Fibroblast of the conjunctiva (primary cell): ENCODE measurements around the gene GPR42.
A peak's percentile ranks its signal among the peaks of the same experiment; 100 is the strongest.
"Not testable (repeated sequence)": the region's sequence is repeated elsewhere in the genome, so short reads cannot be mapped to it uniquely, and the experiment has no call there.

Experiments used
- DNase-seq: peaks from one replicate; pipeline ENCODE4 v3.0.0-alpha.2; 2010; ENCODE audit warnings: low read depth

The GPR42 gene

DNA sequence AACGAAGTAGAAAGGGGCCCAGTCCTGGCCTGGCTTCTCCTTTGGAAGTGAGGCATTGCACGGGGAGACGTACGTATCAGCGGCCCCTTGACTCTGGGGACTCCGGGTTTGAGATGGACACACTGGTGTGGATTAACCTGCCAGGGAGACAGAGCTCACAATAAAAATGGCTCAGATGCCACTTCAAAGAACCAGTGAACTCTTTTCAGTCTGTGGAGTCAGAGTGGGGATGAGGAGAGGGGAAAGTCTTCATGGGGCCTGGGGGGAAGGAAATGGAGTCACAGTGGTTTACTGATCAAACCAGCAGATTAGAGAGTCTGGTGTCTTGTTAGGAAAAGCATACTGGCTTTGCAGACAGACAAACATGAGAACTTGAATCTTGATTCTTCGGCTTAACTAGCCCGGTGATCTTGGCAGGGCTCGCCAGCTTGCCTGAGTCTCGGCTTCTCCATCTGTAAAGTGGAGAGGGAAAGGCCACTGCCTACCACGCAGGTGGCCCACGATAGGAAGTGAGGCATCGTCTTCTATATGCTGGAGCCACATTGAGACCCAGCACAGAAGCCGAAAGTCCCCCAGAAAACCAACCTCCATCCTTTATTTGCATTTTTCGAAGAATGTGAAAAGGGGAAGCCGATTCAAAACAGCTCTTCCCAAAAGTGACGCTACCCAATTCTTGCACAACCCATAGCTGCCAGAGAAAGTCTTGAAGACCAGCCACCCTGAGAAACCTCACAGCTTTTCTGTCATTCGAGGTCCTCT lies 23.5 kb upstream of the GPR42 start, which contains the start of gene FFAR1:
TSS of gene FFAR1 (plus strand) at position 732 of the 759 bp plus-strand sequence. CDS start 3,650 bp downstream, outside the sequence.
- no peak for DNase-seq

DNA sequence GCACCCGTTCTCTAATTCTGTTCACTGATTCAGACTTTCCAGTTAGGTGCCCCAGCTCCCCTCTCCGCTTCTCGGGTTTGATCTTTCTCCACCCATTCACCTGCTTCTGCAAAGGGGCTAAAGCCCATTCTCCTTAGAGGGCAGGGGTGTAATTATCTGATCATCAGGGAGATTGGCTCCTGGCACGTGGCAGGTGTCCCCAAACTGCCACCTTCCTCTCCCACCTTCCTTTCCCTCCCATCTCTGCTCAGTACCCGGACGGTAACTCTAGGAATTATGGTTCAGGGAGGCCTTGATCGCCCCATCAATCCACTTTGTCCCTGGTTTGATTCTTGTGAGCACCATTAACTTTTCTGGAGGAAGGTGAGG lies 23.0 kb upstream of the GPR42 start:
- no peak for DNase-seq

DNA sequence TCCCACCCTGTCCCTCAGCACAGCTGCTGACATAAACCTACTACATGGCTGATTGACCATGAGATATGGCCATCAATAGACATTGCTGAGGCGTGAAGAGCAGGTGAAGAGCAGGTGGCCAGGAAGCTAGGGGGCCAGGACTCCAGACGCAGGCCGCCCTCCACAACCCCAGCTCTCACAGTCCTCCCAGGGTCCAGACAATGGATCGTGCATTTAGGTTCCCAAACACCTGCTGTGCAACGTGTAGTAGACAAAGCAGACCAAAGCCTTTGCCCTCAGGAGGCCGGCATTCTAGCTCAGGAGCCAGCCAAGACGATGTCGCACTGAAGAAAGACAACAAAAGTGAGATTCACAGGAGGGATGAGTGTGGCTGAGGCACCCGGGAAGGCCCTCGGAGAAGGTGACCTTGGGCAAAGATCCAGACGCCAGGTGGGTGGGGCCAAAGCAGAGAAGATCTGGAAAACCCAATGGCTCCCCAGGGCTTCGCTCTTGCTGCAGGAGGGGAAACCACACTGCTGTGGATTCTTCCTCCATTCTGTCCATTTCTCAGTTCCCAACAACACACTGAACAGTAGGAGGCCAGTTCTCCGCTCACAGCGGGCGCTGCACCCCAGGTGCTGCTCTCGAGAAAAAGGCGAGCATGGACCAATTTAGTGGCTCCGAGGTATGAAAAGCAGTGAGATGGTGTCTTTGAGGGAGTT lies 21.8 kb upstream of the GPR42 start:
- DNase-seq = no peak

DNA sequence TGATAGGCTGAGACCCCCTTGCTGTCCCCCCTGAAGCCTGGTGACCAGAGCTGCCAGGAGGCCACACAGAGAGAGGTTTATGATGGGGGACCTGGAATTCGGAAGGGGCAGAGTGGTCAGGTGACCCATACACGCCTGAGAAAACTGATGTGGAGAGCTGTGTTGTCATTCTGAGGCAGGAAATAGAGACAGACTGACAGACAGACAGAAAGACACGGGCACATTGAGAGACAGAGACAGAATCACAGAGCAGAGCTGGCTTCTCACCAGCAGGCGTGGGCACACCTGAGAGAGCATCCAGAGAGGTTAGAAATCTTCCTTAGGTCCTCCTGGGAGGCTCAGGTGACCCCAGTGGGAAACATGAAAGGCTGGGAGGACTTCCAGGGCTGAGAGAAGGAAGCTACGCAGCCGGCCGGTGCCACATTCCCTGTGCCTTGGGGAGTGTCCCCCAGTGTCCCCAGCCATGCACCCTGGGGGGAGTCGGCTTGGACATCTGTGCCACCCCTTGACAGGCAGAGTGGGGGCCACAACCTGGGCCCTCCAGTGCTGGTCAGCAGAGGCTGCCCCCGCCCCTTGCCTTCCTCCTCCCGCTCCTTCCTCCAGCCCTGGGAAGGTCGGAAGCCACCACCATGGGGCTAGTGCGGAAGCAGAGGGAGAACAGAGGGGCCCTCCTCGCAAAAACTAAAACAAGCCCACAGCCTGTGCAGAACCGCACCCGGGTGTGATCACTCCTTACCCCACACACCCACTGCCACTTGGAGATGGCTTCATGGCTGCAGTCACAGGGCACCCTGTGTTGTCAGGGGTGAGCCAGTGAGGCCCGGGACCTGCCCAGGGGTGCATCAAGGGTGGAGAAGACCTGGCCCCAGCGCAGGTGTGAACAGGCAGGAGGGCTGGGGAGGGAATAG lies 21.0 kb upstream of the GPR42 start:
- DNase-seq = no peak

DNA sequence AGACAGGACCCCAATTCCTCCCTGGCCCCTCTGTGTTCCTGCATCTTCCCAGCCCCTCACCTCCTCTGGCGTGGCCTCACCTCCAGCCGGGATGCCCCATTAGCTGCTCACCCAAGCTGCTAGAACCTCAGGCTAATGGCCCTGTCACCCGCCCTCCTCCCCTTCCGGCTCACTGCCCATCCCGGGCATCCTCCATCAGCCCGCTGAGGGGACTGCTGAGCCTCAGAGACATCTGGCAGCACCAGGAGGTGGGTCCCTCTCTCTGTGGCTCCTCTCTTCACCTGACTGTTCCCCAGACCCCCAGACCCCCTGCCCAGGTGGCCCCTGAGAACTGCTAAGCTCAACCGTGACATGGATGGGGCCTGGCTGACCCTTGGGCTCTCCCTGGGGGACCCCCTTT lies 20.3 kb upstream of the GPR42 start:
- no peak for DNase-seq

DNA sequence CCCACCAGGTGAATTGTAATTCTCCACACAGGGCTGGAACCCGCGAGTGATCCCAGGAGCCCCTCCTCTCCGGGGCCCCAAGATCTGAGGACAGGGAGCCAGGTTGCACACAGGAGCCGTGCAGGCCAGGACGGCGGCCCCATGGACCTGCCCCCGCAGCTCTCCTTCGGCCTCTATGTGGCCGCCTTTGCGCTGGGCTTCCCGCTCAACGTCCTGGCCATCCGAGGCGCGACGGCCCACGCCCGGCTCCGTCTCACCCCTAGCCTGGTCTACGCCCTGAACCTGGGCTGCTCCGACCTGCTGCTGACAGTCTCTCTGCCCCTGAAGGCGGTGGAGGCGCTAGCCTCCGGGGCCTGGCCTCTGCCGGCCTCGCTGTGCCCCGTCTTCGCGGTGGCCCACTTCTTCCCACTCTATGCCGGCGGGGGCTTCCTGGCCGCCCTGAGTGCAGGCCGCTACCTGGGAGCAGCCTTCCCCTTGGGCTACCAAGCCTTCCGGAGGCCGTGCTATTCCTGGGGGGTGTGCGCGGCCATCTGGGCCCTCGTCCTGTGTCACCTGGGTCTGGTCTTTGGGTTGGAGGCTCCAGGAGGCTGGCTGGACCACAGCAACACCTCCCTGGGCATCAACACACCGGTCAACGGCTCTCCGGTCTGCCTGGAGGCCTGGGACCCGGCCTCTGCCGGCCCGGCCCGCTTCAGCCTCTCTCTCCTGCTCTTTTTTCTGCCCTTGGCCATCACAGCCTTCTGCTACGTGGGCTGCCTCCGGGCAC lies 19.3 kb upstream of the GPR42 start:
- no peak for DNase-seq

DNA sequence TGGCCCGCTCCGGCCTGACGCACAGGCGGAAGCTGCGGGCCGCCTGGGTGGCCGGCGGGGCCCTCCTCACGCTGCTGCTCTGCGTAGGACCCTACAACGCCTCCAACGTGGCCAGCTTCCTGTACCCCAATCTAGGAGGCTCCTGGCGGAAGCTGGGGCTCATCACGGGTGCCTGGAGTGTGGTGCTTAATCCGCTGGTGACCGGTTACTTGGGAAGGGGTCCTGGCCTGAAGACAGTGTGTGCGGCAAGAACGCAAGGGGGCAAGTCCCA lies 18.8 kb upstream of the GPR42 start:
- no peak for DNase-seq

DNA sequence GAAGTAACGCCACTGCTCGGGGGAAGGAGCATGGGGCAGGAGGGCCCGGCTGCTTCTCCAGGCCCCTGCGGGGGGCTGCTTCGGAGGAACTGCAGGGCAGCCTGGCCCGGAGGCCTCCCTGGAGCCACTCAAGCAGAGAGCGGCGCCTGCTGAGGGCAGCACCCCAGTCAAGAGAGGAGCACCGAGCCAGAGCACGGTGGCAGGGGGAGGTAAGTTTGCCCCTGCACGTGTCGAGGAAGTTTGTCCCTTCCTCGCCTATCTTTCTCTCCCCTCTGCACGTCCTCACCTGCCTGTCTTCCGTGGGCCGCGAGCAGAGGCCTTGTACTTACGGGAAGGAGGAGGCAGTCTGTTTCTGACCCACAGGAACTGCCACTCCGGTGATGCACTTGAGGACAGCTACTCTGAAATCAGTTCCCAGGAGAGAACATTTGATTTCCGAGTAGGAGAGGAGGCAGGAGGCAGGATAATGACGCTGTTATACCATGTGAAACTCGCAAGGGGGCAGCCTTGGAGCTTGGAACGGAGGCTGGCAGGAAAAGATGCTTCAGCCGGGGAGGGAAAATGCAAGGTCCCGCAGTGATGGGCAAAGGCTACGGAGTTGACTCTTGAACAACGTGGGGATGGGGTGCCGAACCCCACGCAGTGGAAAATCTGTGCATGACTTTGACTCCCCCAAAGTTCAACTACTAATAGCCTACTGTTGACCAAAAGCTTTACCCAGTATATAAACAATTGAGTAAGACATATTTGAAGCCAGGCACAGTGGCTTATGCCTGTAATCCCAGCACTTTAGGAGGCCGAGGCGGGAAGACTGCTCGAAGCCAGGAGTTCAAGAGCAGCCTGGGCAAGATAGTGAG lies 18.2 kb upstream of the GPR42 start:
- DNase-seq = peak; percentile 57

DNA sequence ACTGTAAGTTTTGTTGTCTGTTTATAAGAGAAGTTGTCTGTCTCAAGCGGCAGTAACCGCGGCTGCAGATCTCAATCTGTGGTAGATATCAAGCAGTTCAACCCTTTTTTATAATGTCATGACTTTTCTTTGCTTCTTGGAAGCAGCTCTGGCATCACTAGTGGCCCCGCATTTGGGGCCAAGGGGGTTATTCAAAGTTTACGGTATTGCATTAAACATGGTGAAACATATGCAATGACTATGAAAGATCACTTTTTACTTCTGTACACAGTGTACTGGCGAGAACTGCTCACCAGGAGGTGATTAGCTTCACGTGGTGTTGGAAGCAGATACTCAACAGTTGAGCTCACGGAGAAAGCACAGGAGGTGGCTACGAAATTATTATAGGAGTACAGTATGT lies 17.2 kb upstream of the GPR42 start:
- peak; percentile 47 for DNase-seq

DNA sequence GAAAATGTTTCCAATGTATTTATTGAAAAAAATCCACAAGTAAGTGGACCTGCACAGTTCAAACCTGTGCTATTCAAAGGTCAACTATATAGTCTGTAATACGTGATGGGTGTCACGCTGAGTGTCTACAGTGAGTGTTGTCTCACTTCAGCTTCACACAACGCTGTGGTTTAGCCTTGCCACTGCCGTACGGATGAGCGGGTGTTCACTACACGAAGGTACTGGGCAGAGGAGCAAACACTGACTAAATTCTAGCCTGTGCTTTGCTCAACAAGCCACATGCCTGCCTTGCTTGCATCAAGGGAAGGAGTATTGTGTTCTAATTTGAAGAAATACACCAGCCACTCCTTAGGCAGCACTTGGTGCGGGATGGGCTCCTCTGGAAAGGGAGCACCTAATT lies 16.0 kb upstream of the GPR42 start:
- no peak for DNase-seq

DNA sequence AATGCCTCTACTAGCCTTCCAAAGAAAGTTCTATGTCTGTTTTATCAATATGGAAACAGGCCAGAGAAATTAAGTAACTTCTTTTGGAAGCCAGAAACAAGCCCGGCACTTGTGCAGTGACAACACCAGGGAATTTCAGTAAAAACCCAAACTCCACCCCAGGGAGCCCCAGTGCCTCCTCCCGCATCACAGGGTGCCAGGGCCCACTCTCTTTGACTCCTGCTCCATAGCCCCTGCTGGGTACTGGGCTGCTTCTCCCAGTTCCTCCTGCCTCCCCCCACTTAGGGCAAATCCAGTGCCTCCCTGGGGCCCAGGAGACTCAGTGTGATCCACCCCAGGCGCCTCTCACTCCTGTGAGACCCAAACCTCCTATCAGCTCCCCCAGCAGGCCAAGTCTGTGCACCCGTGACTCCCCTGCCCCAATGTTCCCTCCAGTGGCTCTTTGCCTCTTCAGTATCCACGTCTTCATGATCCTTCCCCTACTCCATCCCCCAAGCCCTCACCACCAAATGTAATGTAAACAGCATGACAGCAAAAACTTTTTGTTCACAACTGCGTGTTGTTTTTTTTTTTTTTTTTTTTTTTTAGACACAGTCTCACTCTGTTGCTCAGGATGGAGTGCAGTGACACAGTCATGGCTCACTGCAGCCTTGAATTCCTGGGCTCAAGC lies 14.9 kb upstream of the GPR42 start:
- DNase-seq = no peak

DNA sequence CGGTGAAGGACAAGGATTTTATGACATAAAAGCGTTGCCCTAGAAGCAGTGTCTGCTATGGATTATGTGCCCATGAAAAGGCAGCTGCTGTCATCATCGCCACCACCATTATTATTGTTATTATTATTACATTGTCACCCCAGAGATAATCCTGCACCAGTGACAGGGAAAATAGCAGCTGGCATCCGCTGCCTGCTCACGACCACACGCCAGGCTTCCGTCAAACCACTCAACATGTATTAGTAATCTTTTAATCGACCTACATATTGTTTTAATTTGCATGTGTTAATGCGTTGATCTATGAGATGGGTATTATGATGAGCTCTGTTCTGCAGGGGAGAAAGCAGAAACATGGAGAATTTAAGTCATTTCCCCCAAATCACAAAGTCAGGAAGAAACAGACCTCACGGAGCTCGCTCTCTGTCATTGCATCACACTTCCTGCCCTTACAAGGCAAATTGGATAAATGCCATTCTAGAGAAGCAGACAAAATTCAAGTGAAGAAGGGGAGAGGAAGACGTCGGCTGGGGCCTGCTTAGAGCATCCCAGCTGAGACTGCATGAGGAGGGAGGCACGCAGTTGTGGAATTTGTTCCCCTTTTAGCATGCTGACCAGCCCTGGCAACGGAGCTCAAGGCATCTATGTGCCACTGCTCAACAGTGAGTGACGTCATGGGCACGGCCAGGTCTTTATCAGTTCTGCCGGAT lies 12.8 kb upstream of the GPR42 start, which contains the start of gene FFAR3:
TSS of gene FFAR3 (plus strand) at position 594 of the 707 bp plus-strand sequence. CDS start 431 bp downstream, outside the sequence.
- DNase-seq = peak; percentile 18

DNA sequence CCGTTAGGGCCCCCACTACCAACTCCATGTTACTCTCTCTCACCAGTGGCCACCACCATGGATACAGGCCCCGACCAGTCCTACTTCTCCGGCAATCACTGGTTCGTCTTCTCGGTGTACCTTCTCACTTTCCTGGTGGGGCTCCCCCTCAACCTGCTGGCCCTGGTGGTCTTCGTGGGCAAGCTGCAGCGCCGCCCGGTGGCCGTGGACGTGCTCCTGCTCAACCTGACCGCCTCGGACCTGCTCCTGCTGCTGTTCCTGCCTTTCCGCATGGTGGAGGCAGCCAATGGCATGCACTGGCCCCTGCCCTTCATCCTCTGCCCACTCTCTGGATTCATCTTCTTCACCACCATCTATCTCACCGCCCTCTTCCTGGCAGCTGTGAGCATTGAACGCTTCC lies 12.0 kb upstream of the GPR42 start:
- not testable (repeated sequence) for DNase-seq

DNA sequence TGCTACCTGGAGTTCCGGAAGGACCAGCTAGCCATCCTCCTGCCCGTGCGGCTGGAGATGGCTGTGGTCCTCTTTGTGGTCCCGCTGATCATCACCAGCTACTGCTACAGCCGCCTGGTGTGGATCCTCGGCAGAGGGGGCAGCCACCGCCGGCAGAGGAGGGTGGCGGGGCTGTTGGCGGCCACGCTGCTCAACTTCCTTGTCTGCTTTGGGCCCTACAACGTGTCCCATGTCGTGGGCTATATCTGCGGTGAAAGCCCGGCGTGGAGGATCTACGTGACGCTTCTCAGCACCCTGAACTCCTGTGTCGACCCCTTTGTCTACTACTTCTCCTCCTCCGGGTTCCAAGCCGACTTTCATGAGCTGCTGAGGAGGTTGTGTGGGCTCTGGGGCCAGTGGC lies 11.5 kb upstream of the GPR42 start:
- not testable (repeated sequence) for DNase-seq

DNA sequence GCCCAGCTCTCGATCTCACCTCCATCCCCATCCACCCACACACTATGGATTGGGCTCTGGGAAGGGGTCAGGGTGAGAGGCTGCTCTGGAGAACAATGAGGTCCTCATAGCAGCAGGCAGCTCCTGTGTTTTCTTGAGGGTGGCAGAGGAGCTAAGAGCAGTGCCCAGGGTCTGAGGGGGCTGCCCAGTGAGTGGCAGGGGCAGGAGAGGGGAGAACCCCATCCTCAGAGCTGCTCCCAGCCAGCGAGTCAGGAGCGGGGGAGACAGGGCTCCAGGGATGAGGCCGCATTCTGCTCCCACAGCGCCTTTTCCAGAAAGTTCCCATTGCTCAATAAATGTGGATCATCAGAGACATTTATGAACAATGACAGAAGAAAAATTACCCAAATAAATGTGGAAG lies 10.8 kb upstream of the GPR42 start:
- not testable (repeated sequence) for DNase-seq

DNA sequence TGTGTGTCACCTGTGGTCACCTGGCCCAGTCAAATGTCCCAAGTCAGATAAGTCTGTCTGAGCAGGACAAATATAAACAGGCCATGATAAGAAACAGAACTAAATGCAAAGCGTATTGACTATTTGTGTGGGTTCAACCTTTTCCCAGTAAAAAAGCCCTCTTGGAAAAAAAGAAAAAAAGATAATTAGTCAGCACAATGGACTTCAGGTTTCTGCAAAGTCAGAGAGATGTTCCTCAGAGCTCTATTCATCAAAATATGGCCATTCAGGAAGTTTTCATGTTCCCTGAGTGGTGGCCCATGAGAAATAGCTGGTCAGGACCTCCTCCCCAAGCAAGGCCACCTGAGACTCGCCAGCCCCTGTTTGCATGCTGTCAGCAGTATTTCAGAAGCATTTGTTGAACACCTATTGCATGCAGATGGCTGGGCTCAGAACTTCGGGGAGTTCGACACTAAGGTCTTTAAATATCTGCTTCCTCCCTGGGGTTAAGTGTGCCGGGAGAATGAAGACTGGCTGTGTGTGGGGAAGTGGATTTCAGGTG lies 9.9 kb upstream of the GPR42 start:
- DNase-seq = no peak

DNA sequence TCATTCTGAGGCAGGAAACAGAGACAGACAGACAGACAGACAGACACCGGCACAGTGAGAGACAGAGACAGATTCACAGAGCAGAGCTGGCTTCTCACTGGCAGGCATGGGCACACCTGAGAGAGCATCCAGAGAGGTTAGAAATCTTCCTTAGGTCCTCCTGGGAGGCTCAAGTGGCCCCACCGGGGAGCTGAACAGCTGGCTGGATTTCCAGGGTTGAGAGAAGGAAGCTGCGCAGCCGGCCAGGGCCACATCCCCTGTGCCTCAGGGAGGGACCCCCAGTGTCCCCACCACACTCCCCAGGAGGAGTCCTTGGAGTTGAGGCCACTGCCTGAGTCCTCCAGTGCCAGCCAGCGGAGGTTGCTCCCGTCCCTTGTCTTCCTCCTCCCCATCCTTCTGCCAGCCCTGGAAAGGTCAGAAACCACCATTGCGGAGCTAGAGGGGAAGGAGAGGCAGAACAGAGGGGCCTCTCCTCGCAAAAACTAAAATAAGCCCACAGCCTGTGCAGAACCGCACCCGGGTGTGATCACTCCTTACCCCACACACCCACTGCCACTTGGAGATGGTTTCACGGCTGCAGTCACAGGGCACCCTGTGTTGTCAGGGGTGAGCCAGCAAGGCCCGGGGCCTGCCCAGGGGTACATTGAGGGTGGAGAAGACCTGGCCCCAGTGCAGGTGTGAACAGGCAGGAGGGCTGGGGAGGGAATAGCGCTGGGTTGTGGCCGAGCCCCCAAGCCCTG lies 8.4 kb upstream of the GPR42 start:
- no peak for DNase-seq

DNA sequence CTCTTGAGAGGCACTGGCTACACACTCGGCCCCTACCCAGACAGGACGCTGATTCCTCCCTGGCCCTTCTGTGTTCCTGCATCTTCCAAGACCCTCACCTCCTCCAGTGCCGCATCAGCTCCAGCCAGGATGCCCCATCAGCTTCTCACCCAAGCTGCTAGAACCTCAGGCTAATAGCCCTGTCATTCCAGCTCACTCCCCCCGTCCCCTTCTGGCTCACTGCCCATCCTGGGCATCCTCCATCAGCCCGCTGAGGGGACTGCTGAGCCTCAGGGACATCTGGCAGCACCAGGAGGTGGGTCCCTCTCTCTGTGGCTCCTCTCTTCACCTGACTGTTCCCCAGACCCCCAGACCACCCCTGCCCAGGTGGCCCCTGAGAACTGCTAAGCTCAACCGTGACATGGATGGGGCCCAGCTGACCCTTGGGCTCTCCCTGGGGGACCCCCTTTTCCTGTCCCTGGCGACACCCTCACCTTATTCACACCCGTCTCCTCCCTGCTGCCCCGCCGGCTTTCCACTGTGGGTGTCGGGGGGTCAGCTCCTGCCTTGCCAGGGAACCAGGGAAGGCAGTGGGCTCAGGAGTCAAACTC lies 7.8 kb upstream of the GPR42 start:
- no peak for DNase-seq
